Thymus (tissue), 11 donors: Measurements from ENCODE around the gene DRD1. TPM values are rescaled to one million over a fixed set of nuclear protein-coding genes. Genes with fewer than 3 reads are reported as not detected.
"Not testable (repeated sequence)": the region's sequence is repeated elsewhere in the genome, so short reads cannot be mapped to it uniquely, and the experiment has no call there.

Source experiments
- DNase-seq, 9 donors: peaks; one replicate each; pipeline ENCODE4 v3.0.0-alpha.2; 2013; ENCODE audit warnings: low spot score in 9 of 9, low read depth in 6 of 9, missing footprints in 1 of 9
- H3K27ac ChIP-seq, 2 donors: one replicate each; pipeline ENCODE4 v1.5.1; 2013; ENCODE audit warnings: control low read depth in 1 of 2, low read depth in 1 of 2, low read length in 1 of 2, mild to moderate bottlenecking in 1 of 2, moderate library complexity in 1 of 2
- H3K27me3 ChIP-seq, 2 donors: one replicate each; pipeline ENCODE4 v1.5.1; 2013; ENCODE audit warnings: low read length in 1 of 2; ENCODE audit not compliant: control insufficient read depth in 2 of 2, insufficient read depth in 1 of 2
- H3K36me3 ChIP-seq, 2 donors: one replicate each; pipeline ENCODE4 v1.5.1; 2013; ENCODE audit warnings: low read length in 1 of 2, mild to moderate bottlenecking in 1 of 2, moderate library complexity in 1 of 2; ENCODE audit not compliant: control insufficient read depth in 2 of 2, insufficient read depth in 2 of 2
- H3K4me1 ChIP-seq, 2 donors: one replicate each; pipeline ENCODE4 v1.5.1; 2013; ENCODE audit warnings: low read length in 2 of 2; ENCODE audit not compliant: control insufficient read depth in 2 of 2, insufficient read depth in 2 of 2
- H3K4me3 ChIP-seq, 2 donors: one replicate each; pipeline ENCODE4 v1.5.1; 2013; ENCODE audit warnings: low read length in 2 of 2, control low read depth in 1 of 2, mild to moderate bottlenecking in 1 of 2
- H3K9me3 ChIP-seq, 2 donors: one replicate each; pipeline ENCODE4 v1.5.1; 2013; ENCODE audit warnings: low read length in 1 of 2, mild to moderate bottlenecking in 1 of 2; ENCODE audit not compliant: control insufficient read depth in 2 of 2, insufficient read depth in 1 of 2
- WGBS: extraction: QIAGEN DNeasy Blood & Tissue Kit; methylation state at CpG from one replicate; pipeline ENCODE4 v1.1.7; 2013; 5-methylcytosine and 5-hydroxymethylcytosine counted together
- polyA plus RNA-seq: library from polyadenylated mRNA; stranded (reverse); fragments of 200-250 nt; gene quantifications from one replicate; pipeline ENCODE4 v1.2.3, GENCODE V29; 2013
- total RNA-seq: library from RNA; stranded (reverse); fragments of 120-200 nt; gene quantifications from one replicate; pipeline ENCODE4 v1.2.4, GENCODE V29; 2013
- donor health status: healthy.

Gene DRD1
- total and polyA plus RNA-seq, 2 donors, result 0.41 to 0.80 TPM

DNA sequence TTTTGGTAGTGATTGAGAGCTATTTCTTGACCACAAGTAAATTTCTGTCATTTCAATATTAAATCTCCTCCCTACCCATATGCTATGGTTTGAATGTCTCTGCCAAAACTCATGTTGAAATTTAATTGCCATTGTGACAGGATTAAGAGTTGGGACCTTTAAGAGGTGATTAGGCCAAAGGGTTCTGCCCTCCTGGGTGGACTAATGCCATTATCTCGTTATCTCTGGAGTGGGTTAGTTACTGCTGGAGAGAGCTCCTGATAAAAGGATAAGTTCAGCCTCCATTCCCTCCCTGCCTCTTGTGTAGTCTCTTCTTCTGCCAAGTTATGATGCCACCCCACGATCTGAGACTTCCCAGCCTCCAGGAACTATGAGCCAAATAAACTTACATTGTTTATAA, 3.6 kb upstream of the DRD1 start:
- Histone ChIP-seq H3K9me3 (no peaks in the 10 kb centered on the region), H3K4me1 (no peaks in the 10 kb centered on the region), H3K36me3 (no peaks in the 10 kb centered on the region), H3K4me3 (no peak overlapping the region), H3K27ac (no peak overlapping the region), H3K27me3 (peaks cover 27 to 63% of the 10 kb centered on the region in 2 donors)
- no peak for DNase-seq
- WGBS, result 53% methylated on average over 2 of the region's 2 CpGs

GRCh38 chr5:175446378-175446777, 2.4 kb upstream of the DRD1 start:
- H3K27me3 ChIP-seq, result peaks cover 27 to 66% of the 10 kb centered on the region in 2 donors
- not testable (repeated sequence) for H3K36me3 ChIP-seq, H3K9me3 ChIP-seq, H3K27ac ChIP-seq, H3K4me3 ChIP-seq, DNase-seq, H3K4me1 ChIP-seq
- WGBS, result 94% methylated on average over 14 of the region's 14 CpGs

GRCh38 chr5:175444905-175445456, 999 bp upstream of the DRD1 start:
- 21% methylated on average over 37 of the region's 37 CpGs for WGBS

DNA sequence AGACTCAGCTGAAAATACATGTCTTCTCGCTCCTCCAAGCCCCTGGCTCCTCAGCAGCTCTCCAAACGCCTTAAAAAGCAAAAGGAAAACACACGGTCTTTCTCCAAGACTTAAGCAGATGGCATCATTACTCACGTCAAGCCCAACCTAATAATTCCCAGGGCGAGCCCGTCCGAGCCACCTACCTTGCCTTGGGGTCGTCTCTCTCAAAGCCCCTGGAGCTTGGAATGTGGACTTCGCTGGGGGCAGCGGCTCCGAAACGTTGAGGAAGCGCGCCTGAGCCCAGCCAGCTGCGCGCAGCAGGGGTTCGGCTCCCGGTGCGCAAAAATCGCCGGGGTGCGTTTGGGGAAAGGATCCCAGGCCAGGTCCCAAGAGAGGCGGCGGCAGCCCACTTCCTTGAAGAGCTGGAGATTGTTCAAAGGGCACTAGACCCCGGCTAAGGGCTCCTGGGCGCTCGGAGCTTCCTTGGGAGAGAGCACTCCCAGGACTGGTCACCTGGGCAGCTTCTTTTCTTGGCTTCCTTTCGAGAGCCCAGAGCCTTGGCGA, 395 bp downstream of the DRD1 start:
- no peak overlapping the region for H3K4me3 ChIP-seq
- H3K27me3 ChIP-seq, result peaks cover 27 to 66% of the 10 kb centered on the region in 2 donors
- 9% methylated on average over 29 of the region's 29 CpGs for WGBS
- no peaks in the 10 kb centered on the region for H3K9me3 ChIP-seq
- no peak for DNase-seq
- no peaks in the 10 kb centered on the region for H3K36me3 ChIP-seq
- no peaks in the 10 kb centered on the region for H3K4me1 ChIP-seq
- H3K27ac ChIP-seq, result no peak overlapping the region

More at GRCh38 chr5:175444905-175445456, 999 bp upstream of the DRD1 start:
- Histone ChIP-seq H3K4me3 (peak overlapping the region in 1 of 2 donors; percentile 6), H3K4me1 (no peaks in the 10 kb centered on the region), H3K36me3 (no peaks in the 10 kb centered on the region), H3K9me3 (no peaks in the 10 kb centered on the region), H3K27ac (no peak overlapping the region), H3K27me3 (peaks cover 27 to 66% of the 10 kb centered on the region in 2 donors)
- no peak for DNase-seq

- Histone ChIP-seq H3K27me3 (peaks cover 3 to 33% of the 10 kb centered on the region in 2 donors), H3K9me3 (no peaks in the 10 kb centered on the region), H3K4me1 (no peaks in the 10 kb centered on the region), H3K4me3 (no peak overlapping the region), H3K36me3 (no peaks in the 10 kb centered on the region), H3K27ac (no peak overlapping the region)
- 72% methylated on average over 3 of the region's 3 CpGs for WGBS
- no peak for DNase-seq
Measured at GRCh38 chr5:175438234-175438857, 5.6 kb downstream of the DRD1 start.

GRCh38 chr5:175436359-175436758, 7.6 kb downstream of the DRD1 start:
- WGBS, result 76% methylated on average over 8 of the region's 8 CpGs
- no peaks in the 10 kb centered on the region for H3K4me1 ChIP-seq
- peaks cover 0 to 17% of the 10 kb centered on the region in 2 donors for H3K27me3 ChIP-seq

DNA sequence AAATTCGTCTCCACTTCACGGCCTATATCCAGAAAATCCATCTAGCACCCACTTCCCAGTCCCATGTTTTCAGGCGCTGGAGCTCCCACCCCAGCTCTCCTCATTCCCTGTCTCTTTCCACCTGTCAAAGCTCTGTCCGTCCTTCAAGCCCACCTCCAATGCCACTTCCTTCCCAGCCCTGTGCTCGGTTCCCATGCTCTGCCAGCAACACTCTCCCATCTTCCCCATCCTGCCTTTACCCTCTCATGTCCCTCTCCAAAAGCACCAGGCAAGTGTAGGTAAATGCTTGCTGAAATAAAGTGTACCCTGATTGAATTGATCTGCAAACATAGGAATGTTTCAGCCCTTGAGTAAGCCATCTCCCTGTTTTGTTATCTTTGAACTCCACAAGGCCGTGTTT, 9.2 kb downstream of the DRD1 start:
- H3K27ac ChIP-seq, result no peak overlapping the region
- no peaks in the 10 kb centered on the region for H3K9me3 ChIP-seq
- no peaks in the 10 kb centered on the region for H3K36me3 ChIP-seq
- H3K4me3 ChIP-seq, result no peak overlapping the region
- 69% methylated on average over 6 of the region's 6 CpGs for WGBS
- no peak for DNase-seq
- peaks cover 0 to 13% of the 10 kb centered on the region in 2 donors for H3K27me3 ChIP-seq
- no peaks in the 10 kb centered on the region for H3K4me1 ChIP-seq

More at GRCh38 chr5:175436359-175436758, 7.6 kb downstream of the DRD1 start:
- Histone ChIP-seq H3K36me3 (no peaks in the 10 kb centered on the region), H3K27ac (no peak overlapping the region), H3K9me3 (no peaks in the 10 kb centered on the region), H3K4me3 (no peak overlapping the region)
- no peak for DNase-seq

GRCh38 chr5:175427762-175428161, 16.2 kb downstream of the DRD1 start:
- Histone ChIP-seq H3K36me3 (no peaks in the 10 kb centered on the region), H3K4me3 (no peak overlapping the region), H3K4me1 (no peaks in the 10 kb centered on the region), H3K27ac (no peak overlapping the region), H3K27me3 (peaks cover 0 to 2% of the 10 kb centered on the region in 2 donors), H3K9me3 (no peaks in the 10 kb centered on the region)
- no peak for DNase-seq
- 88% methylated on average over 2 of the region's 2 CpGs for WGBS

- H3K27ac ChIP-seq, H3K4me1 ChIP-seq, H3K36me3 ChIP-seq, H3K27me3 ChIP-seq, DNase-seq, H3K4me3 ChIP-seq, H3K9me3 ChIP-seq: not testable (repeated sequence)
Measured at GRCh38 chr5:175424594-175424993, 19.4 kb downstream of the DRD1 start.
